HEK293 (cell line): Measurements from ENCODE around the gene ORMDL1.

Experiments used
- CTCF ChIA-PET: fragments of 350-600 bp; formaldehyde crosslinking; extraction: SDS; loops from one replicate; lab custom pipeline; 2021; ENCODE audit warnings: antibody characterized with exemption; lab: Yijun Ruan, JAX
- POLR2A ChIA-PET: fragments of 300-600 bp; formaldehyde crosslinking; extraction: SDS; loops from one replicate; lab custom pipeline; 2020; ENCODE audit warnings: antibody characterized with exemption, inconsistent platforms; lab: Yijun Ruan, JAX
- H3K27ac ChIP-seq: fragments of 200-500 bp; sonication (Bioruptor generic); 2 replicates; pipeline ENCODE4 v1.5.1; 2014; ENCODE audit warnings: low read depth, low read length, control low read depth, inconsistent platforms; ENCODE audit errors: extremely low read depth
- H3K36me3 ChIP-seq, 2 experiments: fragments of 200-500 bp in 1 of 2; sonication (Bioruptor generic) in 1 of 2; 1 replicate in 1 of 2; 2 replicates in 1 of 2; pipeline ENCODE4 v1.5.1; 2014 to 2017; ENCODE audit warnings: inconsistent platforms in 2 of 2, low read length in 2 of 2; ENCODE audit not compliant: control insufficient read depth in 2 of 2, insufficient read depth in 1 of 2
- H3K4me1 ChIP-seq: fragments of 200-500 bp; sonication (Bioruptor generic); 2 replicates; pipeline ENCODE4 v1.5.1; 2014; ENCODE audit warnings: mild to moderate bottlenecking, low read length, inconsistent platforms; ENCODE audit not compliant: control insufficient read depth, insufficient read depth
- H3K4me3 ChIP-seq: 2 replicates; pipeline ENCODE4 v1.5.1; 2011; ENCODE audit warnings: low read depth, mild to moderate bottlenecking, control low read depth, low read length, moderate library complexity
- H3K9me3 ChIP-seq: fragments of 200-500 bp; sonication (Bioruptor generic); 2 replicates; pipeline ENCODE4 v1.5.1; 2014; ENCODE audit warnings: low read depth, low read length, inconsistent platforms; ENCODE audit not compliant: control insufficient read depth, insufficient read depth
- BCL11A ChIP-seq: fragments of 450-650 bp; formaldehyde crosslinking; IDR thresholded peaks from 2 replicates; pipeline ENCODE4 v1.5.1; 2016; ENCODE audit warnings: low read depth, missing biosample characterization, missing genetic modification characterization
- IKZF3 ChIP-seq: fragments of 450-650 bp; IDR thresholded peaks from 2 replicates; pipeline ENCODE4 v1.5.0; 2018; ENCODE audit warnings: missing biosample characterization, mild to moderate bottlenecking, missing genetic modification characterization, moderate library complexity
- SCRT2 ChIP-seq: fragments of 450-650 bp; formaldehyde crosslinking; IDR thresholded peaks from 2 replicates; pipeline ENCODE4 v1.5.1; 2016; ENCODE audit warnings: missing biosample characterization, missing genetic modification characterization
- TCF7L2 ChIP-seq: IDR thresholded peaks from 2 replicates; pipeline ENCODE4 v1.6.1; 2011; ENCODE audit warnings: low read depth, mild to moderate bottlenecking, inconsistent platforms, low read length, moderate library complexity, borderline replicate concordance
- TRIM28 ChIP-seq: IDR thresholded peaks from 2 replicates; pipeline ENCODE4 v1.6.1; 2011; ENCODE audit warnings: low read length, control low read depth, borderline replicate concordance
- WT1 ChIP-seq: fragments of 450-650 bp; formaldehyde crosslinking; IDR thresholded peaks from 2 replicates; pipeline ENCODE4 v1.5.1; 2016; ENCODE audit warnings: missing biosample characterization, missing genetic modification characterization
- ZNF10 ChIP-seq: fragments of 450-650 bp; formaldehyde crosslinking; IDR thresholded peaks from 2 replicates; pipeline ENCODE4 v1.5.1; 2017; ENCODE audit warnings: missing biosample characterization, missing genetic modification characterization
- ZNF211 ChIP-seq: fragments of 450-650 bp; formaldehyde crosslinking; IDR thresholded peaks from 2 replicates; pipeline ENCODE4 v1.5.1; 2016; ENCODE audit warnings: low read depth, missing biosample characterization, missing genetic modification characterization
- ZNF335 ChIP-seq: fragments of 450-650 bp; formaldehyde crosslinking; conservative IDR thresholded peaks from 2 replicates; pipeline ENCODE4 v1.5.1; 2016; ENCODE audit warnings: missing biosample characterization, missing genetic modification characterization
- ZNF529 ChIP-seq: fragments of 450-650 bp; formaldehyde crosslinking; IDR thresholded peaks from 2 replicates; pipeline ENCODE4 v1.5.1; 2017; ENCODE audit warnings: missing genetic modification characterization, missing biosample characterization; ENCODE audit not compliant: insufficient replicate concordance
- ZNF544 ChIP-seq: fragments of 450-650 bp; formaldehyde crosslinking; IDR thresholded peaks from 2 replicates; pipeline ENCODE4 v1.5.0; 2017; ENCODE audit warnings: missing biosample characterization, missing genetic modification characterization
- ZNF548 ChIP-seq: fragments of 450-650 bp; formaldehyde crosslinking; IDR thresholded peaks from 2 replicates; pipeline ENCODE4 v1.5.1; 2016; ENCODE audit warnings: missing biosample characterization, missing genetic modification characterization
- ZNF560 ChIP-seq: fragments of 450-650 bp; formaldehyde crosslinking; IDR thresholded peaks from 2 replicates; pipeline ENCODE4 v1.5.1; 2017; ENCODE audit warnings: missing biosample characterization, missing genetic modification characterization, borderline replicate concordance
- TF ChIP-seq, protein P1 (sequence below): fragments of 450-650 bp; formaldehyde crosslinking; IDR thresholded peaks from 2 replicates; pipeline ENCODE4 v1.5.1; 2016; ENCODE audit warnings: missing biosample characterization, missing genetic modification characterization
- TF ChIP-seq, protein P2 (sequence below): fragments of 450-650 bp; formaldehyde crosslinking; IDR thresholded peaks from 2 replicates; pipeline ENCODE4 v1.5.1; 2016; ENCODE audit warnings: missing biosample characterization, missing genetic modification characterization
- TF ChIP-seq, protein P3 (sequence below): fragments of 450-650 bp; formaldehyde crosslinking; IDR thresholded peaks from 2 replicates; pipeline ENCODE4 v1.5.0; 2017; ENCODE audit warnings: missing biosample characterization, missing genetic modification characterization, borderline replicate concordance
- TF ChIP-seq, protein P4 (sequence below): fragments of 450-650 bp; formaldehyde crosslinking; conservative IDR thresholded peaks from 2 replicates; pipeline ENCODE4 v1.5.1; 2016; ENCODE audit warnings: low read depth, missing biosample characterization, missing genetic modification characterization
- TF ChIP-seq, protein P5 (sequence below): fragments of 450-650 bp; formaldehyde crosslinking; IDR thresholded peaks from 2 replicates; pipeline ENCODE4 v1.5.1; 2016; ENCODE audit warnings: missing biosample characterization, missing genetic modification characterization, low read depth

ORMDL1 gene

DNA sequence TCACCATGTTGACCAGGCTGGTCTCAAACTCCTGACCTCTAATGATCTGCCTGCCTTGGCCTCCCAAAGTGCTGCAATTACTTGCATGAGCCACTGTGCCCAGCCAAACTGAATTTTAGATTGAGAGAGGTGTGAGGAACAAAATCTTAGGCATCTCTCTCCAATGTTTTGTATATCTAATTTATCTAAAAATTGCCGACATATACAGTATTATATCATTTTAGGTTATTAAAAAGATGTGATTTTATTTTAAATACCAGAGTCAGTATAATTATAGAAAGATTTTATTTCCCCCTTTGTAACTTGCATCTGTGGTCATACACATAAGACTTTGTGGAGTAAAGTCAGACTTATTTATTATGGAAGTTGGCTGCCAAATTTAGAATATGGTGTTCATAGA lies 10.2 kb upstream of the ORMDL1 start:
- POLR2A ChIA-PET, result no interaction called here
- CTCF ChIA-PET, result interaction anchor here (0.6 to 0.7 kb wide), 3 partner anchors 45 to 251 kb away, joined by 3 read pairs; no protein-coding TSS in a partner anchor
- Histone ChIP-seq H3K9me3 (no peaks in the 10 kb centered on the region), H3K36me3 (peaks cover 42 to 58% of the 10 kb centered on the region in 2 experiments), H3K4me1 (no peaks in the 10 kb centered on the region), H3K27ac (no peak overlapping the region), H3K4me3 (no peak overlapping the region)
- TF ChIP-seq ZNF544 (tag by site-specific recombination) (no peak), ZNF560 (tag by site-specific recombination) (no peak), ZNF211 (no peak), IKZF3 (tag by site-specific recombination) (no peak)
- TF ChIP-seq, protein P1, sequence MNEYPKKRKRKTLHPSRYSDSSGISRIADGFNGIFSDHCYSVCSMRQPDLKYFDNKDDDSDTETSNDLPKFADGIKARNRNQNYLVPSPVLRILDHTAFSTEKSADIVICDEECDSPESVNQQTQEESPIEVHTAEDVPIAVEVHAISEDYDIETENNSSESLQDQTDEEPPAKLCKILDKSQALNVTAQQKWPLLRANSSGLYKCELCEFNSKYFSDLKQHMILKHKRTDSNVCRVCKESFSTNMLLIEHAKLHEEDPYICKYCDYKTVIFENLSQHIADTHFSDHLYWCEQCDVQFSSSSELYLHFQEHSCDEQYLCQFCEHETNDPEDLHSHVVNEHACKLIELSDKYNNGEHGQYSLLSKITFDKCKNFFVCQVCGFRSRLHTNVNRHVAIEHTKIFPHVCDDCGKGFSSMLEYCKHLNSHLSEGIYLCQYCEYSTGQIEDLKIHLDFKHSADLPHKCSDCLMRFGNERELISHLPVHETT, result no peak
- TF ChIP-seq, protein P2, sequence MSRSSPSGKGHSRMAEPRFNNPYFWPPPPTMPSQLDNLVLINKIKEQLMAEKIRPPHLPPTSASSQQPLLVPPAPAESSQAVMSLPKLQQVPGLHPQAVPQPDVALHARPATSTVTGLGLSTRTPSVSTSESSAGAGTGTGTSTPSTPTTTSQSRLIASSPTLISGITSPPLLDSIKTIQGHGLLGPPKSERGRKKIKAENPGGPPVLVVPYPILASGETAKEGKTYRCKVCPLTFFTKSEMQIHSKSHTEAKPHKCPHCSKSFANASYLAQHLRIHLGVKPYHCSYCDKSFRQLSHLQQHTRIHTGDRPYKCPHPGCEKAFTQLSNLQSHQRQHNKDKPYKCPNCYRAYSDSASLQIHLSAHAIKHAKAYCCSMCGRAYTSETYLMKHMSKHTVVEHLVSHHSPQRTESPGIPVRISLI (tag by site-specific recombination), result no peak
- TF ChIP-seq, protein P3, sequence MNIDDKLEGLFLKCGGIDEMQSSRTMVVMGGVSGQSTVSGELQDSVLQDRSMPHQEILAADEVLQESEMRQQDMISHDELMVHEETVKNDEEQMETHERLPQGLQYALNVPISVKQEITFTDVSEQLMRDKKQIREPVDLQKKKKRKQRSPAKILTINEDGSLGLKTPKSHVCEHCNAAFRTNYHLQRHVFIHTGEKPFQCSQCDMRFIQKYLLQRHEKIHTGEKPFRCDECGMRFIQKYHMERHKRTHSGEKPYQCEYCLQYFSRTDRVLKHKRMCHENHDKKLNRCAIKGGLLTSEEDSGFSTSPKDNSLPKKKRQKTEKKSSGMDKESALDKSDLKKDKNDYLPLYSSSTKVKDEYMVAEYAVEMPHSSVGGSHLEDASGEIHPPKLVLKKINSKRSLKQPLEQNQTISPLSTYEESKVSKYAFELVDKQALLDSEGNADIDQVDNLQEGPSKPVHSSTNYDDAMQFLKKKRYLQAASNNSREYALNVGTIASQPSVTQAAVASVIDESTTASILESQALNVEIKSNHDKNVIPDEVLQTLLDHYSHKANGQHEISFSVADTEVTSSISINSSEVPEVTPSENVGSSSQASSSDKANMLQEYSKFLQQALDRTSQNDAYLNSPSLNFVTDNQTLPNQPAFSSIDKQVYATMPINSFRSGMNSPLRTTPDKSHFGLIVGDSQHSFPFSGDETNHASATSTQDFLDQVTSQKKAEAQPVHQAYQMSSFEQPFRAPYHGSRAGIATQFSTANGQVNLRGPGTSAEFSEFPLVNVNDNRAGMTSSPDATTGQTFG, result no peak

DNA sequence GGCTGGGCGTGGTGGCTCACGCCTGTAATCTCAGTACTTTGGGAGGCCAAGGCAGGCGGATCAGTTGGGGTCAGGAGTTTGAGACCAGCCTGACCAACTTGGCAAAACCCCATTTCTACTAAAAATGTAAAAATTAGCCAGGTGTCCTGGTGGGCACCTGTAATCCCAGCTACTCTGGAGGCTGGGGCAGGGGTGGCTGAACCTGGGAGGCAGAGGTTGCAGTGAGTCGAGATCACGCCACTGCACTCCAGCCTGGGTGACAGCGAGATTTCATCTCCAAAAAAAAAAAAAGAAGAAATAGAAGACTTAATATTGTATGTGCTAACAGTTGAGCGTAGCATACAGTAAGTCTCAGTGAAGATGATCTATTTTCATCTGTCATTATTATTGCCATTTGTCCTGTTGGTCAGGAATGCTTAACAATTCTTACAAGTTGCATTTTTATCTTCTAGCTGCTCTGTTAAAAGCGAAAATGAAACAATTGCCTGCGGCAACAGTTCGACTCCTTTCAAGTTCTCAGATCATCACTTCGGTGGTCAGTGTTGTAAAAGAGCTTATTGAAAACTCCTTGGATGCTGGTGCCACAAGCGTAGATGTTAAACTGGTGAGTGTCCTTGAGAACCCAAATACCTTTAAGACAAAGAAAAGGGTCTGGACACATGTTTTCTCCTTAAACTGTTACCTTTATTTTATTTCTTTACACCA lies 7.4 kb upstream of the ORMDL1 start:
- Histone ChIP-seq H3K9me3 (no peaks in the 10 kb centered on the region), H3K4me1 (no peaks in the 10 kb centered on the region), H3K27ac (no peak overlapping the region), H3K36me3 (peaks cover 41 to 53% of the 10 kb centered on the region in 2 experiments), H3K4me3 (no peak overlapping the region)
- TF ChIP-seq BCL11A (no peak), SCRT2 (tag by site-specific recombination) (no peak), ZNF529 (tag by site-specific recombination) (no peak), TCF7L2 (no peak), ZNF10 (no peak), ZNF548 (tag by site-specific recombination) (no peak)
- ChIA-PET POLR2A (no interaction called here), CTCF (interaction anchor here (0.7 to 1.1 kb wide), 2 partner anchors 29 to 68 kb away, joined by 3 read pairs; partner anchors contain the start of gene OSGEPL1)

DNA sequence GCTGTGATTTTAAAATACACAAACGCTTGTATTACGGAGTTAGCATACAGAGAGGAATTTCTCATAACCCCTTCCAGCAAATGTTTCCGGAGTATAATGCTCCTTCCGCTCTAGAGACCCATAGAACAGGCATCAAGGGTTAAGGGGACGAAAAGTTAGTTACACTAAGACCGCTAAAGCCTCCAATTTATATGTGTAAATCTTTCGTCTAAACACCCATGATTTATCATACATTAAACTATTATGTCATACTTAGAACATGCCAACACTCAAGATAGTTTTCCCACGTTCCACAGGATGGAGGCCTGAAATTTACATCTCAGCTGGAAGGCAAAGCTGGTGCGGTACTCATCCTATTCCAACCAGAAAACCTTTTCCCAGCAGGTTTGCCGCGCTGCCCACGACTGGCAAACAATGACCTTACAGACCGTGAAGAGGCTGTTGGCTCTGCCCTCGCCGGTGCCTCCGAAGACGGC lies 650 bp downstream of the ORMDL1 start:
- Histone ChIP-seq H3K27ac (peak overlapping the region; percentile 89), H3K4me3 (peak overlapping the region; percentile 97), H3K36me3 (peaks cover 28 to 57% of the 10 kb centered on the region in 2 experiments), H3K9me3 (no peaks in the 10 kb centered on the region), H3K4me1 (peaks cover 5% of the 10 kb centered on the region; the same call in 1 of the 2 replicates)
- ChIA-PET POLR2A (interaction anchor here (0.6 to 2.4 kb wide), 6 partner anchors 10 to 536 kb away, joined by 3 to 24 read pairs (median 6); partner anchors contain the start of genes ANKAR, HIBCH and OSGEPL1), CTCF (no interaction called here)
- TF ChIP-seq TRIM28 (peak; percentile 57; the same call in 1 of the 2 replicates), ZNF335 (tag by site-specific recombination) (peak; percentile 8; the same call in 1 of the 2 replicates), WT1 (no peak)
- TF ChIP-seq, protein P4, sequence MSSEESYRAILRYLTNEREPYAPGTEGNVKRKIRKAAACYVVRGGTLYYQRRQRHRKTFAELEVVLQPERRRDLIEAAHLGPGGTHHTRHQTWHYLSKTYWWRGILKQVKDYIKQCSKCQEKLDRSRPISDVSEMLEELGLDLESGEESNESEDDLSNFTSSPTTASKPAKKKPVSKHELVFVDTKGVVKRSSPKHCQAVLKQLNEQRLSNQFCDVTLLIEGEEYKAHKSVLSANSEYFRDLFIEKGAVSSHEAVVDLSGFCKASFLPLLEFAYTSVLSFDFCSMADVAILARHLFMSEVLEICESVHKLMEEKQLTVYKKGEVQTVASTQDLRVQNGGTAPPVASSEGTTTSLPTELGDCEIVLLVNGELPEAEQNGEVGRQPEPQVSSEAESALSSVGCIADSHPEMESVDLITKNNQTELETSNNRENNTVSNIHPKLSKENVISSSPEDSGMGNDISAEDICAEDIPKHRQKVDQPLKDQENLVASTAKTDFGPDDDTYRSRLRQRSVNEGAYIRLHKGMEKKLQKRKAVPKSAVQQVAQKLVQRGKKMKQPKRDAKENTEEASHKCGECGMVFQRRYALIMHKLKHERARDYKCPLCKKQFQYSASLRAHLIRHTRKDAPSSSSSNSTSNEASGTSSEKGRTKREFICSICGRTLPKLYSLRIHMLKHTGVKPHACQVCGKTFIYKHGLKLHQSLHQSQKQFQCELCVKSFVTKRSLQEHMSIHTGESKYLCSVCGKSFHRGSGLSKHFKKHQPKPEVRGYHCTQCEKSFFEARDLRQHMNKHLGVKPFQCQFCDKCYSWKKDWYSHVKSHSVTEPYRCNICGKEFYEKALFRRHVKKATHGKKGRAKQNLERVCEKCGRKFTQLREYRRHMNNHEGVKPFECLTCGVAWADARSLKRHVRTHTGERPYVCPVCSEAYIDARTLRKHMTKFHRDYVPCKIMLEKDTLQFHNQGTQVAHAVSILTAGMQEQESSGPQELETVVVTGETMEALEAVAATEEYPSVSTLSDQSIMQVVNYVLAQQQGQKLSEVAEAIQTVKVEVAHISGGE (tag by site-specific recombination), result peak; percentile 79
- TF ChIP-seq, protein P5, sequence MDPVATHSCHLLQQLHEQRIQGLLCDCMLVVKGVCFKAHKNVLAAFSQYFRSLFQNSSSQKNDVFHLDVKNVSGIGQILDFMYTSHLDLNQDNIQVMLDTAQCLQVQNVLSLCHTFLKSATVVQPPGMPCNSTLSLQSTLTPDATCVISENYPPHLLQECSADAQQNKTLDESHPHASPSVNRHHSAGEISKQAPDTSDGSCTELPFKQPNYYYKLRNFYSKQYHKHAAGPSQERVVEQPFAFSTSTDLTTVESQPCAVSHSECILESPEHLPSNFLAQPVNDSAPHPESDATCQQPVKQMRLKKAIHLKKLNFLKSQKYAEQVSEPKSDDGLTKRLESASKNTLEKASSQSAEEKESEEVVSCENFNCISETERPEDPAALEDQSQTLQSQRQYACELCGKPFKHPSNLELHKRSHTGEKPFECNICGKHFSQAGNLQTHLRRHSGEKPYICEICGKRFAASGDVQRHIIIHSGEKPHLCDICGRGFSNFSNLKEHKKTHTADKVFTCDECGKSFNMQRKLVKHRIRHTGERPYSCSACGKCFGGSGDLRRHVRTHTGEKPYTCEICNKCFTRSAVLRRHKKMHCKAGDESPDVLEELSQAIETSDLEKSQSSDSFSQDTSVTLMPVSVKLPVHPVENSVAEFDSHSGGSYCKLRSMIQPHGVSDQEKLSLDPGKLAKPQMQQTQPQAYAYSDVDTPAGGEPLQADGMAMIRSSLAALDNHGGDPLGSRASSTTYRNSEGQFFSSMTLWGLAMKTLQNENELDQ (tag by site-specific recombination), result no peak
